Measurements from ENCODE around the gene CCDC112. TPM values are rescaled to one million over a fixed set of nuclear protein-coding genes. Genes with fewer than 3 reads are reported as not detected.

The CCDC112 gene
- total and polyA plus RNA-seq, 9 of the 15 experiments (the other 6 are each of a cell fraction or from before 2014, with no cell fraction given): 3.3 to 15.3 (median 7.4) TPM

GRCh38 chr5:115282131-115282530 lies 14.3 kb downstream of the CCDC112 start:
- Histone ChIP-seq H3K27ac (ENCODE audit: extremely low read depth, low read depth, low read length) (no peak overlapping the region), H2AFZ (ENCODE audit: low read depth, low read length) (no peak overlapping the region), H3K27me3 (ENCODE audit: control insufficient read depth in 2 of 2, insufficient read depth in 2 of 2, low read length in 2 of 2) (no peaks in the 10 kb centered on the region), H3K4me1 (replicated peaks in 1 of 2; ENCODE audit: control insufficient read depth in 2 of 2, insufficient read depth in 2 of 2, low read length in 2 of 2) (no peaks in the 10 kb centered on the region), H3K36me3 (ENCODE audit: control insufficient read depth, insufficient read depth, low read length) (no peaks in the 10 kb centered on the region), H3K9me1 (ENCODE audit: control insufficient read depth, insufficient read depth, low read length) (no peaks in the 10 kb centered on the region), H3K4me3 (no peak overlapping the region), H3K79me2 (ENCODE audit: control insufficient read depth, insufficient read depth, low read length) (peaks cover 2% of the 10 kb centered on the region; the same call in 1 of the 3 replicates), H3K9me3 (replicated peaks; ENCODE audit: control insufficient read depth, insufficient read depth, low read depth, low read length) (no peaks in the 10 kb centered on the region), H3K9ac (ENCODE audit: insufficient read depth in 1 of 2, low read depth in 2 of 2, low read length in 2 of 2) (no peak overlapping the region), H3K4me2 (ENCODE audit: insufficient read depth, low read length) (no peak overlapping the region), H4K20me1 (replicated peaks; ENCODE audit: control insufficient read depth, insufficient read depth, low read length) (no peaks in the 10 kb centered on the region)
- in situ Hi-C loops (cut with MboI): no loop called here
- DNase-seq (ENCODE audit: extremely low read depth in 1 of 4, low spot score in 3 of 4) (no peak), ATAC-seq (no peak), FAIRE-seq (no peak)
- BruUV-seq (replicated peaks): no TSS peak
- intact Hi-C loops (cut with micrococcal nuclease): no loop called here
- ChIA-PET CTCF (ENCODE audit: low intra/inter-chr PET ratio) (no interaction called here), POLR2A (no interaction called here)
- 71% methylated on average over 1 of the region's 1 CpG for WGBS (ENCODE audit: insufficient coverage, low coverage, missing lambda C conversion rate)
- TF ChIP-seq HMG20B (CRISPR knock-in tag; IDR thresholded peaks at IDR 0.05): no peak
- TF ChIP-seq TEAD1 (CRISPR knock-in tag; IDR thresholded peaks at IDR 0.05): no peak
- 0 out of 2 replicates have a peak, but pooled peaks have one; percentile 6 for TF ChIP-seq NFE2 (IDR thresholded peaks at IDR 0.05; ENCODE audit: low read depth)
- no peak for TF ChIP-seq HDAC1 (IDR thresholded peaks at IDR 0.05)
- no peak for TF ChIP-seq CBX2 (IDR thresholded peaks at IDR 0.05; ENCODE audit: insufficient read depth, low read length, poor library complexity, severe bottlenecking)
- TF ChIP-seq ZBED1 (IDR thresholded peaks at IDR 0.05): no peak
- no peak for TF ChIP-seq CBX3 (IDR thresholded peaks at IDR 0.05; ENCODE audit: borderline replicate concordance in 1 of 2, low read length in 2 of 2)
- no peak for TF ChIP-seq TEAD4 (IDR thresholded peaks at IDR 0.05; ENCODE audit: low read length)
- no peak for TF ChIP-seq TEAD4 (CRISPR knock-in tag; IDR thresholded peaks at IDR 0.05; ENCODE audit: borderline replicate concordance)
- TF ChIP-seq, protein P1, sequence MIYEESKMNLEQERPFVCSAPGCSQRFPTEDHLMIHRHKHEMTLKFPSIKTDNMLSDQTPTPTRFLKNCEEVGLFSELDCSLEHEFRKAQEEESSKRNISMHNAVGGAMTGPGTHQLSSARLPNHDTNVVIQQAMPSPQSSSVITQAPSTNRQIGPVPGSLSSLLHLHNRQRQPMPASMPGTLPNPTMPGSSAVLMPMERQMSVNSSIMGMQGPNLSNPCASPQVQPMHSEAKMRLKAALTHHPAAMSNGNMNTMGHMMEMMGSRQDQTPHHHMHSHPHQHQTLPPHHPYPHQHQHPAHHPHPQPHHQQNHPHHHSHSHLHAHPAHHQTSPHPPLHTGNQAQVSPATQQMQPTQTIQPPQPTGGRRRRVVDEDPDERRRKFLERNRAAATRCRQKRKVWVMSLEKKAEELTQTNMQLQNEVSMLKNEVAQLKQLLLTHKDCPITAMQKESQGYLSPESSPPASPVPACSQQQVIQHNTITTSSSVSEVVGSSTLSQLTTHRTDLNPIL (CRISPR knock-in tag; IDR thresholded peaks at IDR 0.05): no peak
- TF ChIP-seq ZNF174 (CRISPR knock-in tag; IDR thresholded peaks at IDR 0.05): no peak
- peak; percentile 72 for TF ChIP-seq ZNF316 (IDR thresholded peaks at IDR 0.05)
- TF ChIP-seq HIVEP1 (CRISPR knock-in tag; IDR thresholded peaks at IDR 0.05): no peak
- TF ChIP-seq, protein P2, sequence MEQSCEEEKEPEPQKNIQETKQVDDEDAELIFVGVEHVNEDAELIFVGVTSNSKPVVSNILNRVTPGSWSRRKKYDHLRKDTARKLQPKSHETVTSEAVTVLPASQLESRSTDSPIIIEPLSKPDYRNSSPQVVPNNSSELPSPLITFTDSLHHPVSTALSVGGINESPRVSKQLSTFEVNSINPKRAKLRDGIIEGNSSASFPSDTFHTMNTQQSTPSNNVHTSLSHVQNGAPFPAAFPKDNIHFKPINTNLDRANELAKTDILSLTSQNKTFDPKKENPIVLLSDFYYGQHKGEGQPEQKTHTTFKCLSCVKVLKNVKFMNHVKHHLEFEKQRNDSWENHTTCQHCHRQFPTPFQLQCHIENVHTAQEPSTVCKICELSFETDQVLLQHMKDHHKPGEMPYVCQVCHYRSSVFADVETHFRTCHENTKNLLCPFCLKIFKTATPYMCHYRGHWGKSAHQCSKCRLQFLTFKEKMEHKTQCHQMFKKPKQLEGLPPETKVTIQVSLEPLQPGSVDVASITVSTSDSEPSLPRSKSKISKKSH (CRISPR knock-in tag; IDR thresholded peaks at IDR 0.05): no peak
- TF ChIP-seq ZNF253 (CRISPR knock-in tag; conservative IDR thresholded peaks at IDR 0.05): no peak
- no peak for TF ChIP-seq ZBTB33 (CRISPR knock-in tag; IDR thresholded peaks at IDR 0.05)
- no peak for TF ChIP-seq TCF7 (IDR thresholded peaks at IDR 0.05; ENCODE audit: borderline replicate concordance)
- no peak for TF ChIP-seq RBM34 (IDR thresholded peaks at IDR 0.05; ENCODE audit: borderline replicate concordance, insufficient read depth, low read length)
- TF ChIP-seq ETV1 (tag; conservative IDR thresholded peaks at IDR 0.05; ENCODE audit: low read depth): no peak
- TF ChIP-seq KAT8 (IDR thresholded peaks at IDR 0.05; ENCODE audit: low read depth): no peak

Measured in K562 (cell line).